GM18498 (cell line): ENCODE results near the gene CALHM3.
"Not testable (repeated sequence)": the region's sequence is repeated elsewhere in the genome, so short reads cannot be mapped to it uniquely, and the experiment has no call there.

Experiments
- ATAC-seq: cut with Tn5 transposase; IDR thresholded peaks from one replicate; pipeline ENCODE4 v1.9.1; 2021; ENCODE audit warnings: mild to moderate bottlenecking, moderate library complexity; ENCODE audit not compliant: unreplicated experiment

CALHM3 gene

DNA sequence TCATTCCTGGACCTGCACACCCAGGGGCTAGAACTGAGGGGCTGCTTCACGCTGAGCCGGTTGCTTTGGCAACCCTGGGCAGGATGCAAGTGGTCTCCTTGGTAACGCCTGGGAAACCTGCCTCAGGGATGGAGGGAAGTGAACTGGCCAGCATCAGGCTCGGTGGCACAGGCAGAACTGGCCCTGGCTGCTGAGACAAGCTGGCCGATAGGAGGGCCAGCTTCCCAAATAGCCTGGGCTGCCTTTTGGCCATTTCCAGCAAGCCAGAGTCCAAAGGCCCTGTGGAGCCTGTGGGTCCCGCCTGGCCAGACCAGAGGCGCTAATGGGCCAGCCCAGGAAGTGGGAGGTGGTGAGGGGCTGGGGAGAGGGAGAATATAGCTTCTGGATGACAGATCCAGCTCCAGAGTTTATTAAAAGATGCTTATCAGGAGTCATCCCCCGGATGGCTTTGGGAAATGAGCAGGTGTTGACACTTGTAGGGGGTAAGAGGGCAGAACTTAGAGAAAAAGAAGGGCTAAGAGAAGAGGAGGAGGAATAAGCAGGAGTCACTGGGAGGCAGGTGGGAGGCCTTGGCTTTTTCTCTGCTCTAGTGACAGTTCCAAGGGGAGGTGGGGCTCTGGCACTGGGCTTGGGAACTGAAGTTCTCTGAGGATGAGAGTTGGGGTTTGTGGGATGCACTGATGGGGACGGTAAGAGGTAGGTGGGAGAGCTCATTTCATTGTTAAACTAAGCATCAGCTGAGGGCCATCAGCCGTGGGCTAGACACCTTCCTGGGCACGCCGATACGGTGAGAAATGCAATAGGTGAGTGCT is 24.0 kb upstream of the CALHM3 start:
- no peak for ATAC-seq

- ATAC-seq = no peak
Measured at GRCh38 chr10:103501186-103501585, 22.1 kb upstream of the CALHM3 start.

DNA sequence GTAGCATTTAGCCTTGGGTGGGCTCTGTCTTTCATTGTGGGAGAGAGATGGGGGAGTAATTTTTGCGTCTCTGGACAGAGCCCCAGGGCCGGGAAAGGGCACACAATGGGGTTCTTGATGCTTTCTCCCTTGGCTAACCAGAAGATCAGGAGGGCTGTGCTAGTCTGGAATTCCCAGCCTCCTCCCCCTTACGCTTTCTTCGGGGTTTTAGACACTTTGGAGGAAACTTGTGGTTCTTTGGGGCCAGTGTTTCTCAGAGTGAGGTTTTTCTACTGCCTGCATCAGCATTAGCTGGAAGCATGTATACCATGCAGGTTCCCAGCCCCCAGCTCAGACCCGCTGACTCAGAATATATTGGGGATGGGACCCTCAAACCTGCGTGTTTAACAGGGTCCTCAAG is 21.4 kb upstream of the CALHM3 start:
- no peak for ATAC-seq

DNA sequence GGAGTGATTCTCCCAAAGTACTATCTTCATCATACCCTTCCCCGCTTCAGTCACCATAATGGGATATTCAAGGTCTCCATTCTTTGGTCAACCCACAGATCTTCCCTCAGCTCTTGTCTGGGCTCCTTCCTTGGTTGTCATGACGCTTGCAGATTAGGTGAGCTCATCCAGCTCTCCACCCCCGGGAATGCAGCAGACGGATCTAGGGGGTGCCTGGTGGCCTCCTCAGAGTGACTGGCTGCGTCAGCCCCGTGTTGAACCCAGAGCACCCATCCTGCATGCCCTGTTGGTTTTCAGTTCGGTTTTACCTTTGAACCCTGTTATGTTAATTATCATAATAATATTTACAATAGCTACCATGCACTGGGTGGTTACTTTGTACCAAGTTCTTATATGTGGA is 20.8 kb upstream of the CALHM3 start:
- ATAC-seq = no peak

GRCh38 chr10:103498936-103499638 is 20.0 kb upstream of the CALHM3 start:
- no peak for ATAC-seq

DNA sequence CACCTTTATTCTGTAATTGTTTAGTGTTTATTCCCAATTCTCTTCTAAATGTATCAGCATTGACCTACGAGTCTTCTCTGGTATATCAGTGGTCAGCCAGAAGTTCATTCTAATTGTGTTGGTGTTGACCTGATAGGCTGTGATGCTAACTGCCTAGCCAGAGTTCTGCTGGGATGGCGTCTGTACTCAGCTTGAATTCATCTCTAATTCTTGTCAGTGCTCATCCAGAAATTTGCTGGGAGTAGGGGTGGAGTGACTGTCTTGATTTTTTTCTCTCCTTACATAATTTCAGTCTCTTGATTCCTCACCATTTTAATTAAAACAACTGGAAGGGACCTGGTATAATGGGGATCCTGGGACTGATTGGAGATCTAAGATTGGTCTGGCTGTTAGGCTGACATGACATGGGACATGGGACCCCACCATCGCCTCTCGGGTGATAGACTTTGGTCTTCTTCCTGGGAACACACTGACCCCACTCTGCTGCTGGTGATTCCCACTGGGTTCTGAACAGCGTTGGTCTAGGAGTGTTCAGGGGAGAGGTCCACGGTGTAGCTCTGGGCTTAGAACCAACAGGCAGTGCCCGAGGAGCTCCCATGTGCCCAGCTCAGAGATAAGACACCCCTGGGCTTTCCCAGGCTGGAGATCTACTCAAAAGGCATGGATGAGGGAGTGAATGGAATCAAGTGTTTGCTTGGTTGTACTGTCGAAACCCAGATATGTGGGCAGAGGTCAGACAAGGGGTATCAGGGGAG is 18.3 kb upstream of the CALHM3 start:
- ATAC-seq = no peak

DNA sequence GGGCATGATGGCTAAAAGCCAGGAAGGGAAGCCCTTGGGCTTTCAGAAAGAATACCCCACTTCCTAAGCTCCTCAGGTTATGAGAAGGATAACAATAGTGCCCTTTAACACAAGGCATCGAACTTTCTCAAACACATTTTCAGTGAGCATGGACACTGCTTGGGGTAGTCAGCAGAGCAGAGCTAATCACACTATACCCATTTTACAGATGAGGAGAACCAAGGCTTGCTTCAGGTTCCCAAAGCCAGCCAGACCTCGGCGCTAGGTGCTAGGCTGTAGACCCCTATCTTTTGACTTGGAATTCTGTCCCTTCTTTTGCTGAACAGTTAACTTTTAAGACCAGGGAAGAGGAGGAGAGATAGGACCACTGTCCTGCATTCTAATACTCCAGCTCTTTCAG is 16.3 kb upstream of the CALHM3 start:
- ATAC-seq = no peak

- ATAC-seq = no peak
Measured at GRCh38 chr10:103493916-103494877, 15.2 kb upstream of the CALHM3 start.

GRCh38 chr10:103493362-103493915 is 14.4 kb upstream of the CALHM3 start, which contains the start of gene NEURL1:
NEURL1 (plus strand) TSS chr10:103493705; CDS start chr10:103494388, 683 bp downstream.
- no peak for ATAC-seq

DNA sequence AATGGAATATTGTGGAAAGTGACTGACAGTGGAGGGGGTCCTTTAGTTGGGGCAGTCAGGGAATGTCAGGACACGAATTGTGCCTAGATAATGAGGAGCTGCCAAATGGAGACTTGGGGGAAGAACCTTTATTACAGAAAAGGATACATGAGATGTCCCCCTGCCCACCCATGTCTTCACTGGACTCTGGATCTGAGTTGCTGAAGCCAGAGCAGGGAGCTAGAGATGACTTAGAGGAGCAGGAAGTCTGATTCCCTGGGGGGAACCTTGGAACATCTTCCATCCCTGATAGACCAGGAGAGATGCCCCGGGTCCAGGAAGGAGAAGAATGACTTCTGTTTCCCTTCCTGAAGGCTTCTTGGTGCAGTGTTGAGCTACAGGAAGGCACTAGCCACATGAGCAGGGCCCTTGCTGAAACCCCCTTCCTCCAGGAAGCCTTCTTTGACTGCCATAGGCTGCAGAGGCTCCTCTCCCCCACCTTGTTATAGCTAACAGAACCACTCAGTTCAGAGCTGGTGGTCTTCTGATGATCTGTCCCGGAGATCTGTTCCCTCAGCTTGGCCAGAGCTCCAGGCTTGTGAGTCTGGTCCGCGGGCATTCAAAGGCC is 13.7 kb upstream of the CALHM3 start:
- no peak for ATAC-seq

DNA sequence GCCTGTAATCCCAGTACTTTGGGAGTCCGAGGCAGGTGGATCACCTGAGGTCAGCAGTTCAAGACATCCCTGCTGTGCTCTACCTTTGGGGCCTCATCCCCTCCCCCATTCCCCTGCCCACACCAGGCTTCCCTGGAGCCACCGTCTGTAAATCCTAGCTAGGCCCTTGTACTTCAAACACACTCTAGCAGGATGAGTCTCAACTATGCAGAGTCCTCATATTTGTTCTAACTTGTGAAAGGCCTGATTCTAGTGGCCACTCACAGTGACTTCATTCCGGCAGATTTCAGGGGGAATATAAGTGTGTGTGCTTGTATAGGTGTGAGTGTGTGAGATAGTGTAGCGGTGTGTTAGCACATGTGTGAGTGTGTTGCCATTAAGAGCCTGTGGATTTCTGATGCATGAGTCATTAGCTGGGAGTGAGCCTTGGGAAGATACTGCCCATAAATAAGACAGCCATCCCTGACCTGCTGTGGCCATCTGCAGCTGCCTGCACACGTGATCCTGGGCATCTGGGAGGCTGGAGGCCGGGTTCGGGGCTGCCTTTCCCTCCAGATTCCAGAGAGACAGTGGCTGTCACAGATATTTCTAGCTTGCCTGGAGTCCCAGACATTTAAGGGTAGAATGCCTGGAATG is 12.8 kb upstream of the CALHM3 start:
- no peak for ATAC-seq

DNA sequence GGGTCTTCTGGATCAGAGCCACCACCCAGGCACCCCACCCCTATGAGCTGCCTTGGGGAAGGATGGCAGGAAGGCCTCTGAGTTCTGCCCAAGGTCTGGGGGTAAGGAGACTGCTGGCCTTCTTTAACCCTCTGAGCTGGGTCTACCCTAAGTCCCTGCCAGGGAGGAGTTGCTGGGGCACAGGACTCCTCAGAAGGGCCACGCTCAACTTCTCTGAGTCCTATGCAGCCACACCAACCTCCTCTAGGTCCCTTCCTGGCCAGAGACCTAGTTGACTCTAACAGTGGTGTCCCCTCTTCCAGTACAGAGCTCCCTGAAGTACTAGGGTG is 11.9 kb upstream of the CALHM3 start:
- peak; percentile 19 for ATAC-seq

- no peak for ATAC-seq
Measured at GRCh38 chr10:103487410-103487708, 8.3 kb upstream of the CALHM3 start.

DNA sequence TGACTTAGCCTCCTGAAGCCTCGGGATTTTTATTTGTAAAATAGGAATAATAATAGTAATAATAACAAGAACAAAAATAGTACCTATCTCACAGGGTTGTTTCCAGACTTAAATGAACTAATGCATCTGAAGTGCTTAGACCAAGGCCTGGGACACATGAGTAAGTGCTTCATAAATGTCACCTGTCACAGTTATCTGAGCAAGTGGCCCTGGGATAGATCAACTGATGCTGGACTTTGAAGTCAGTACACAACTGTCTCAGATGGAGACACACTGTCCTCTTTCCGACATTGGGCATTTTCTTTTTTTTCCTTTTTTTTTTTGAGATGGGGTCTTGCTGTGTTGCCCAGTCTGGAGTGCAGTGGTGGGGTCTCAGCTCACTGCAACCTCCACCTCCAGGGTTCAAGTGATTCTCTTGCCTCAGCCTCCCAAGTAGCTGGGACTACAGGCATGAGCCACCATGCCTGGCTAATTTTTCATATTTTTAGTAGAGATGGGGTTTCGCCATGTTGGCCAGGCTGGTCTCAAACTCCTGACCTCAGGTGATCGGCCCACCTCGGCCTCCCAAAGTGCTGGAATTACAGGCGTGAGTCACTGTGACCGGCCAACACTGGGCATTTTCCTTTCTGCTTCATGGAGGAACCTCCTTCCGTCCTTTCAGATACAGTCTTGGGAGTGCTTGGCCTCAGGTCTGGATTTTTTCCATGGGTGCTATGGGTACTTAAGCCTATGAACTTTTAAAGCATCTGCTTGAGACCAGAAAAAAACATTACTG is 7.8 kb upstream of the CALHM3 start:
- not testable (repeated sequence) for ATAC-seq

DNA sequence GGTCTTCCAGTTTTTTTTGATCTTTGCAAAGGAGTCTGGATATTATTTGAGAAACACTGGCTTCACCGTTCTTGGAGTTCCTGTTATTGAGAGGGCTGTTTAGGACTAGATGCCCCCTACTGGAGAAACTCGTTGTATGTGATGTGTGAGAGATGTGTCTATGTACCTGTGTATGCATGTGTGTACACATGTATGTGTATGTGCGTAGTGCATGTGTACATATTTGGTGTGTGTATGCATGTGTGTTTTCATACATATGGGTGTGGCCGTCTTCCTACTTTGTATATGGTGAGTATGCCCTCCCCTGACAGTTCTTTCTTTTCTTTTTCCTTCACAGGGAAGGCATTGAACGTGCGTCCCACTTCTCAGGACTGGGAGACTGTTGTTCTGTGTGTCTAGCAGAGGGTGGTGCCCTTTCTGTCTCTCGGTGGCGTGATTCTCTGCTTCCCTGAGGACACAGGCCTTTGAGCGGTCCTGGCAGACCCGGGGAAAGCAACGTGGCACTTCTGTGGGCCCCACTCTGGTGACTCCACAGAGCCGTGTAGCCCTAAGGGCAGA is 3.0 kb upstream of the CALHM3 start:
- peak; percentile 69 for ATAC-seq

DNA sequence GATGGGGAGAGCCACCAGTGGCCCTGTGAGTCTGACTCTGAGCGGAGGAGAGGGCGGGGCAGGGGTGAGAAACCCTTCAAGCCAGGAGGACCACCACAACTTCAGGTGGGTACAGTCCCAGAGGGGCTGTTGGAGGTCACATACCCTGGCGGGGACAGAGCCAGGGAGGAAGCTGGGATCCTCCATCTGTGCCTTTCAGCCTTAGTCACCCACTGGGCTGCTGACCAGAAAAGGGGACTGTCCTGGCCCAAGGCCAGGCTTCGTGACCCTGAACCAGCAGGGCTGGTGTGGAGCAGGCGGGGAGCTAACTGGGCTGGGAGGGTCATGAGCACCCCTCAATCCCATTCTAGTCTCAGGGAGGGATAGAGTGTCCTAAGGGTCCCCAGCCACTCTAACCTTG is 1.5 kb upstream of the CALHM3 start:
- no peak for ATAC-seq

- ATAC-seq = no peak
Measured at GRCh38 chr10:103478671-103479070, 369 bp downstream of the CALHM3 start.

DNA sequence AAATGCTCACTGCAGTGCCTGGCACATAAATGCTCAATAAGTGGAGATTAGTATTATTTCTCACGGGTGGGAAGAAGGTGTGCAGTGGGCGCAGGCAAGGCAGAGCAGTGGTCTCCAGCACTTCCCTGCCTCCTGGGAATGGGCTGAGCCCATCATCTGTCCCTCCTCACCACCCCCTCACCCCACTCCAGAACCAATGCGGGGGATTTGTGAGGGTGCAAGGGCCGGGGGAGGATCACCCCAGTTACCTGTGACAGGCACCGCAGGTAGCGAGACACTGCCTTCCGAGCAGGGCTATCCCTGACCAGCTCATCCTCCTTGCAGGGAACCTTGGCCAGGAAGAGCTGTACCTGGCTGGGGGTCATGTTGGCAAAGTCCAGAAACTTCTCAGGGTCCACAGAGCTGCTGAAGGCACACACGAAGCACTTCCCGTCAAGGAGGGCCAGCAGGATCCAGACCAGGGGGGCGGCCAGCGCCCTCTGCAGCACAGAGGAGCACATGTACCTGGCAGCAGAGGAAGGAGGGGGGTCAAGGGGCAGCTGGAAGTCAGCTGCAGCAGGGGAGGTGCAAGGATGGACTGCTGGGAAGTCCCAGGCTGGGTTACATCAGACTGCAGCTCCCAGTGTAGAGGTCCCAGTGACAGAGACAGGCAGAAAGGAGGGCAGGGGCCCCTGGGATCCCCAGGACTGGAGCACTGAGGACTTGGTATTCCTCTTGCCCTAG is 2.8 kb downstream of the CALHM3 start:
- ATAC-seq = no peak
